ENCODE results near the gene TRAF7.

- TF ChIP-seq FOXK2 (IDR thresholded peaks at IDR 0.05) (no peak), ARNT (IDR thresholded peaks at IDR 0.05) (no peak), SUZ12 (IDR thresholded peaks at IDR 0.05) (no peak), PKNOX1 (IDR thresholded peaks at IDR 0.05) (no peak), FOXM1 (IDR thresholded peaks at IDR 0.05; ENCODE audit: borderline replicate concordance) (no peak), BHLHE40 (IDR thresholded peaks at IDR 0.05; ENCODE audit: borderline replicate concordance) (no peak), TARDBP (IDR thresholded peaks at IDR 0.05) (no peak), ELF4 (IDR thresholded peaks at IDR 0.05) (no peak), LEF1 (IDR thresholded peaks at IDR 0.05; ENCODE audit: borderline replicate concordance) (no peak), SP1 (IDR thresholded peaks at IDR 0.05) (no peak), CTBP1 (IDR thresholded peaks at IDR 0.05; ENCODE audit: borderline replicate concordance) (no peak), FOXA1 (IDR thresholded peaks at IDR 0.05) (no peak), NFRKB (IDR thresholded peaks at IDR 0.05) (no peak), HDGF (IDR thresholded peaks at IDR 0.05; ENCODE audit: borderline replicate concordance) (no peak)
These were observed 22.0 kb downstream of the TRAF7 start for GRCh38 chr16:2177561-2177960.

Measured in HEK293T (cell line).